ENCODE data around the gene ENTR1.
"Not testable (repeated sequence)": the region's sequence is repeated elsewhere in the genome, so short reads cannot be mapped to it uniquely, and the experiment has no call there.

Gene ENTR1

GRCh38 chr9:136438548-136439480, 28.4 kb upstream of the ENTR1 start:
- in situ Hi-C loops (cut with MboI; ENCODE audit: low sequenced_read_pairs), result no loop called here

DNA sequence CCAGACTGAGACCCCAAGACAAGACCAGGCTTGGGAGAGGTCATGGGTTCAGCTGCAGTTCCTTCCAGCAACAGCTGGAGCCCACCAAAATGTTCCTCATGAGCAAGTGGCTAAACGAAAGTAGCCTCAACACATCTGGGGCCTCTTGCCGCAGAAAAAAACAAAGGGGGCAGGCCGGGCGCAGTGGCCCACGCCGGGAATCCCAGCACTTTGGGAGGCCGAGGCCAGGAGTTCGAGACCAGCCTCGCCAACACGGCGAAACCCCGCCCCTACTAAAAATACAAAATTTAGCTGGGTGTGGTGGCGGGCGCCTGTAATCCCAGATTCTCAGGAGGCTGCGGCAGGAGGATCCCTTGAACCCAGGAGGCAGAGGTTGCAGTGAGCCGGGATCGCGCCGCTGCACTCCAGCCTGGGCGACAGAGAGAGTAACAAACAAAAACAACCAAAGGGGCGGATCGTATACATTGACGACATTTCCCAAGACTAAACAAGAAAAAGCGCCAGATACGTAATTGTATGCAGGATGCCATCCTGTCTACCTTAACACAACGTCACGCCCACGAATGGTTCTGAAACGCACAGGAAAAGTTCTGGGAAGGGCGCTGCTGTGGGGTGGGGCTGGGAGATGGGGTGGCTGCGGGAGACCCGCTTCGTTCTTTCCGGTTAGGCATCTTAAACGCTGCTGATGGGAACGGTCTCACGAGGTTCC, 27.6 kb upstream of the ENTR1 start:
- in situ Hi-C loops (cut with MboI; ENCODE audit: low sequenced_read_pairs), result no loop called here

- in situ Hi-C loops (cut with MboI; ENCODE audit: low sequenced_read_pairs), result no loop called here
Observed at GRCh38 chr9:136437430-136437829, 27.0 kb upstream of the ENTR1 start.

DNA sequence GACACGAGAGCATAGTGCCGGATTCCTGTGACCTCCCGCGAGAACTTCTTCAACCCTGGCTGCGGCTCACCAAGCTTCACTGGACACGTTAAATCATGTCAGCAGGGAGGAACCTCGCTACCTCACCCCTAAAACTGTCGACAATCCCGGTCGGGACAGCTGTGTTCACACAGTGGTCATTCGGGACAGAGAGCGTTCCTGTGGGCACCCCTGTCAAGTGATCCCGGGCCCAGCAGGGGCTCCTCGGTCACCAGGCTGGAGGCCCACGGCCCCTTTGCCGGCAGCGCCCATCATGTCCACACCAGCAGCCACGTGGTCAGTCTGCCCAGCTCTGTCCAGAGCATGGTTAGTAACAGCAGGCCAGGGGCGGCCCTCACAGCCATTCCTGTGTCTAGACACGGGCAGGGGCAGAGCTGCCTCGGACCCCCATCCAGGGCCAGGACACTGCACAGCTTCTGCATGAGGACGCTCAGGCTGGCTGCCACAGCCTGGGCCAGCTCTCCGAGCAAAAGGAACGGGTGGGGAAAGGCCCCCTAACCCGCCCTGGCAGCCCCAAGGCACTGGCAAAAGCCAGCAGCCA, 25.7 kb upstream of the ENTR1 start:
- in situ Hi-C loops (cut with MboI; ENCODE audit: low sequenced_read_pairs), result no loop called here

DNA sequence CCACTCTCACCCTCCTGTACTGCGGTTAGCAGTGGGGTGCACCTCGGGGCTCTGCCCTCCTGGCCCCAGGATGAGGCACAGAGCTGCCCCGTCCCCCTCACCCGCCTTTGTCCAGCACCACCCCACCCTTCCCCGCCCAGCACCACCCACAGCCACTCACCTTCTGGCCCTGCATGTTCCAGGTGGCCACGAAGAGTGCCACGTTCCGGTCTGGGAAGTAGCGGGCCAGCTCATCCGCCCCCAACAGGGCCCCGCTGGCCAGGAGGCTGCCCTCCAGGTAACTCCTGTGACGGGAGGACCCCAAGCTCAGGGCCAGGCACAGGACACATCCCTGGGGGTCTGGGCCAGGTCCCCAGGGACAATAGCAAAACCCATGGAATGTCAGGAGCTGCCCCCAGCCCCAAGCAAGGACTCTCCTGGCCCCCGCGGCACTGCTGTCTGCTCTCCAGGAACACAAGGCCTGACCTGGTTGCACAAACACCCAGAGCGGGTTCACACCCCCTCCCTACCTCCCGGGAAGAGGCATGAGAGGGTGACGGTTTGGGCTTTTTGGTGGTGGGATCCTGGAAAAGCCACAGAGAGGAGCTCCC, 24.3 kb upstream of the ENTR1 start:
- in situ Hi-C loops (cut with MboI; ENCODE audit: low sequenced_read_pairs), result no loop called here

- in situ Hi-C loops (cut with MboI; ENCODE audit: low sequenced_read_pairs), result no loop called here
Observed at GRCh38 chr9:136433849-136434579, 23.6 kb upstream of the ENTR1 start.

DNA sequence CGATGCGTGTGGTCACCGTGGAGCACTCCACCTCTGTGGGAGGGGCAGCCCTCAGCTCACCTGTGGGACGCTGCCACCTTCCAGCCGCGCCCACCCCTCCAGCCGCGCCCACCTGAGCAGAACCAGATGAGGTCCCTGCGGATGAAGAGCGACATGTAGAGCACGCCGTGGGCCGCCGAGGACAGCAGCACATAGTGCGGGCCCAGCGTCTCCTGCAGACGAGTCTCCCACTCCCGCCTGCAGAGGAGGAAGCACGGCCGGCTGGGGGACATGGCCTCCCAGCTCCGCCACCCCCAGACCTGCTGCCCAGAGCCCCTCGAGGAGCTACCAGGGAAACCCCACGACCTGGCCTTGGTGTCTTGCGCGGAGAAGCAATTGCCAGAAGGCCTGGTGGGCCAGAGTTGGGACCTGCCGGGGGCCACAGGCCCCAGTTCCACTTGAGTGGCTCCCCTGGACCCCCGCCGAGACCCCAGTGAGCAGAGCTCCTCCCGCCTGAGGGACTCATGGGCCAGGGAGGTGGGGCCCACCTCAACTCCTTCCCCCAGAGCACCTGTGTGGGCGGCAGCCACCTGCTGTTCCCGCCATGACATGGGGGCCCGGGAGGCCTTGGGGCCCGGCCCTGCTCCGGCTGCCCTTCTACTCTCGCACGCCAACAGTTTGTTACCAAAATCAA, 22.8 kb upstream of the ENTR1 start:
- in situ Hi-C loops (cut with MboI; ENCODE audit: low sequenced_read_pairs), result no loop called here

DNA sequence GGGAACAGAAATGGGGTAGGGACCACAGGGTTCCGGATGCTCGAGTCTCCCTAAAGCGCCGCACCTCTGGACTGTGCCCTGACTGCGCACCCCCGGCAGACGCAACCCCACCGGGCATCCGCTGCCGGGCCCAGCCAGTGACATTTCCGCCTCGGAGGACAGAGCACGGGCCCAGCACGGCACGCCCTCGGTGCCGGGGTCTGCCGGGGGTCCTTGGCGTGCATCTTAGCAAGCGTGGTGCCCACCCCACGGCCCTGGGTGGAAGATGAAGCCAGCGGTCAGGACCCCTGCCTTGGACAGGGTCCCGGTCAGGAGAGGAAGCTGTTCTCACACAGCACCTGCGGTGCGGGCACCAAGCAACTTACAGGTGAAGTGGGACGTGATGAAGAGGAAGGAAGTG, 22.2 kb upstream of the ENTR1 start:
- in situ Hi-C loops (cut with MboI; ENCODE audit: low sequenced_read_pairs), result no loop called here

DNA sequence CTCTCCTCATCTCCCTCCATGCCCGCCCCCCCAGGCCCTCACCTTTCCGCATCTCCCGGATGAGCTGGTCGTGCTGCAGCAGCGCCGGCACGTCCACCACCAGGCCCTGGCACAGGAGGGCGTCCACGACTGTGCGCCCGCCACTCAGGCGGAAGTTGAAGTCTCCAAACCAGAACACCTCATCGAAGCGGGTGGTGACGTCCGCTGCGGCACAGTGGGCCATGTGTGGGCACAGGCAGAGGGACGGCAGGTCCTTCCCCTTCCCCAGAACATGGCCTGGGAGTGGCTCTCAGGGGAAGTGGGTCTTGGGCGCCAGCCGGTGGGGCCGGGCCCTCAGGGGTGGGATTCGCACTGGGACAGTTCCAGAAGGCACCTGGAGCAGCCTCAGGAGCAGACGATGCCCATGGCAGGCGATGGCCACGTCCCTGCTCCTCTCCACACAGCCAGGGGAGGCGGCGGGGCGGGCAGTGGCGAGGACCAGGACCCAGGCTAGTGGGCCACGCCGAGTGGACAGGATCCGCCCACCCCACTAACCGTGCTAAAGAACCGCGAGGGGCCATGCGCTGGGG, 21.5 kb upstream of the ENTR1 start:
- in situ Hi-C loops (cut with MboI; ENCODE audit: low sequenced_read_pairs), result no loop called here

GRCh38 chr9:136430588-136431234, 20.3 kb upstream of the ENTR1 start:
- in situ Hi-C loops (cut with MboI; ENCODE audit: low sequenced_read_pairs), result no loop called here

- in situ Hi-C loops (cut with MboI; ENCODE audit: low sequenced_read_pairs), result no loop called here
Observed at GRCh38 chr9:136429683-136430491, 19.5 kb upstream of the ENTR1 start.

DNA sequence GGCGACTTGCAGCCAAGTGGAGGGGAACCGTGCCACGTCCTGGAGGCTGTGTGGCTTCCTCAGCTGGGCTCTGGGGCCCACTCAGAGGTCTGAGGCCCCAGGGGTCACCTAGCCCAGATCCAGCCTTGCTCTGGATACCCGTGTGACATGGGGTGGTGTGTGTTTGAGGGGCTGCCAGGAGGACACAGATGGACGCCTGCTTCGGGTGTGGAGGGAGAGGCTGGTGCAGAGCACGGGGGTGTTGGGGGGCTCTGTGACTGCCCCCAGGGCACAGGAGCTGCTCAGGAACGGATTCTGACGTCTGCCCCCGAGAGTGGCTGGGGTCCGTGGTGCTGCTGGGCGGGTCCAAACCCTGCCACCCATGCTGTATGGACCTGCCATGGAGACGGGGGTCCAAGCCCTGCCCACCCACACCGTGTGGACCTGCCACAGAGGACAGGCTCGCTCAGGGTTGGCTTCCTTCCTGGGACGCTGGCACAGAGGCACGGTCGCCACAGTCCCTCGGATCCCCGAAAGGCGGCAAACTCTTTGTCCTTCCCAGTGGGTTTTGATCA, 18.7 kb upstream of the ENTR1 start:
- in situ Hi-C loops (cut with MboI; ENCODE audit: low sequenced_read_pairs), result no loop called here

GRCh38 chr9:136426787-136427186, 16.4 kb upstream of the ENTR1 start:
- in situ Hi-C loops (cut with MboI; ENCODE audit: low sequenced_read_pairs), result no loop called here

GRCh38 chr9:136425367-136425766, 15.0 kb upstream of the ENTR1 start:
- in situ Hi-C loops (cut with MboI; ENCODE audit: low sequenced_read_pairs), result not testable (repeated sequence)

GRCh38 chr9:136424750-136425362, 14.4 kb upstream of the ENTR1 start:
- in situ Hi-C loops (cut with MboI; ENCODE audit: low sequenced_read_pairs), result no loop called here

GRCh38 chr9:136423432-136424146, 13.2 kb upstream of the ENTR1 start:
- in situ Hi-C loops (cut with MboI; ENCODE audit: low sequenced_read_pairs), result no loop called here

DNA sequence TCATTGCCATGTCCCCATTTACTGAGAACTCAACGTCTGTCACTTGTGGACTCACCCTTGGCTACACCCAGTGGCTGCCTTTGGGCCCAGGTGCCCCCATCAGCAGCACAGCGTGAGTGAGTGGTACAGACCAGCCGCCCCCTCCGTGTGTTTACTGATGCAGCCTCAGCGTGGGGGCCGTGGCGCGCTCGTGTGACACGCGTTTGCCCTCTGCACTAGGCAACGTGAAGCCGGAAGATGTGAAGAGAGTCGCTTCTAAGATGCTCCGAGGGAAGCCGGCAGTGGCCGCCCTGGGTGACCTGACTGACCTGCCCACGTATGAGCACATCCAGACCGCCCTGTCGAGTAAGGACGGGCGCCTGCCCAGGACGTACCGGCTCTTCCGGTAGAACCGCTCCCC, 12.5 kb upstream of the ENTR1 start:
- in situ Hi-C loops (cut with MboI; ENCODE audit: low sequenced_read_pairs), result no loop called here
